NCI-H2227 (cell line): ENCODE measurements around the gene PALS2.

Experiments used
- DNase-seq: peaks from one replicate; lab custom pipeline; 2025; ENCODE audit not compliant: unreplicated experiment; lab: John Stamatoyannopoulos, UW

The PALS2 gene, protein sequence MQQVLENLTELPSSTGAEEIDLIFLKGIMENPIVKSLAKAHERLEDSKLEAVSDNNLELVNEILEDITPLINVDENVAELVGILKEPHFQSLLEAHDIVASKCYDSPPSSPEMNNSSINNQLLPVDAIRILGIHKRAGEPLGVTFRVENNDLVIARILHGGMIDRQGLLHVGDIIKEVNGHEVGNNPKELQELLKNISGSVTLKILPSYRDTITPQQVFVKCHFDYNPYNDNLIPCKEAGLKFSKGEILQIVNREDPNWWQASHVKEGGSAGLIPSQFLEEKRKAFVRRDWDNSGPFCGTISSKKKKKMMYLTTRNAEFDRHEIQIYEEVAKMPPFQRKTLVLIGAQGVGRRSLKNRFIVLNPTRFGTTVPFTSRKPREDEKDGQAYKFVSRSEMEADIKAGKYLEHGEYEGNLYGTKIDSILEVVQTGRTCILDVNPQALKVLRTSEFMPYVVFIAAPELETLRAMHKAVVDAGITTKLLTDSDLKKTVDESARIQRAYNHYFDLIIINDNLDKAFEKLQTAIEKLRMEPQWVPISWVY

DNA sequence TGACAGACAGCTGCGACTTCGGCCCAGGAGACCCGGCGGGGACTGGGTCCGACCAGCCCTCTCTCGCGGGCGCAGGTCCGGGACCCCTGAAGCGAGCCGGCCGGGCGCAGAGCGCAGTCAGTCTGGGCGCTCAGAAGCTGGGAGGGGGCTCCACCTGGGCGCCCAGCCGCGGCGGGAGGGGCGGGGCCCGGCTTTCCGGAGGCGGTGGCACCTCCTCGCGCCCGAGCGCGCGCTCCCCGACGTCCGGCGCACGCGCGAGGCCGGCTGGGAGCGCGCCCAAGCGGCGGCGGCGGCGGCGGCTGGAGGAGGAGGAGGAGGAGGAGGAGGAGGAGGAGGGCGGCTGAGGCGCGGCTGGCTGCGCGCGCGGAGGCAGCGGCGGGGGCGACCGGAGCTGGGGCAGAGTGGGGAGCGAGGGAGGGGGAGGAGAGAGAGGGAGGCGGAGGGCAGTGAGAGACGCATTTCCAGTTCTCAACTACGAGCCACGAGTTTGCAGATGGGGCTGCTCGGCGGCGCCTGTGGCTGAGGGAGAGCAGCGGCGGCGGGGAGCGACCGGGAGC lies at the start of gene PALS2:
Gene PALS2, plus strand, starts transcription at position 456 of the 557 bp plus-strand sequence. CDS start 50,216 bp downstream, outside the sequence.
- peak; percentile 60 for DNase-seq

DNA sequence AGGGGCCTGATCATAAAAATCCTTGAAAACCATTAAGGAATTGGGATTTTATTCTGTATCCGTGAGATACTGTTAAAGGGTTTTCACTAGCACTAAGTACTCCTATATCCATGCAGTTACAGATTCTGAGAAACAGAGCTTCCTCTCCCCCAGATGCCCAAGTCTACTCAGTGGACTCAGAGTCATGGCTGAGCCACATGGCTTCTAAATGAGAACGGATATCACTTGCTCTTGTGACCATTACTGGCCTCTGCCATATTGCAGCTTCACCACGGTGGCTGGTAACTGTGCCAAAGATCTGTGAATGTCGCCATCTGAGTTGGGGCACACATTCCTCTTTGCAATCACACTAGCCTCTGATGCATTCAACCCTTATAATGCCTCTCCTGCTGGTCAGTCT lies 42.0 kb upstream of the PALS2 start:
- DNase-seq: no peak

DNA sequence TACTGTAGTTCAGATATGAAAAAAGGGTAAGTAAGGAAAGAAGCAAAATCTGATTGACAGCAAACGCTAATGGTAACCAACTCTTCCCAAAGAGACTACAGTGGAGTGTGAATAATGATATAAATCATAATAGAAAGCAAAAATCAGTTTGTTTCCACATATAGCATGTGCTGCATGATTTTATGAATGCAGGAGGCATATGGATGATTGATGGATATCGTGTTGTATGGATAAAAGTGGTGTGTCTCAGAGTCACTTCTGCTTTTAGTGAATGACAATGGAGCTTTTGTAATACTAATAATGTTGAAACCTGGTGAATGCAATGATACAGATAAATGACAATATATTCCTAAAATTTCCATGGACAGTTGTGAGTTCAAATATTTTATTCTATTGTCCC lies 36.6 kb upstream of the PALS2 start:
- no peak for DNase-seq

DNA sequence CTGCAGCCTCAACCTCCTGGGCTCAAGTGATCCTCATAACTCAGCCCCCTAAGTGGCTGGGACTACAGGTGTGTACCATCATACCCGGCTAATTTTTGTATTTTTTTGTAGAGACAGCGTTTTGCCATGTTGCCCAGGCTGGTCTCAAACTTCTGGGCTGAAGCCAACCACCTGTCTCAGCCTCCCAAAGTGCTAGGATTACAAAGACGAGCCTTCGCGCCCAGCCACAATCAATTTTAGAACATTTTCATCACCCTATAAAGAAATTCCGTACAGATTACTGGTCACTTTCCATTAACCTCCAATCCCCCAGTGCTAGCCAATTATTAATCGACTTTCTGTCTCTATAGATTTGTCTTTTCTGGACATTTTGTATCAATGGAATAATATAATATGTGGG lies 32.3 kb upstream of the PALS2 start:
- no peak for DNase-seq

DNA sequence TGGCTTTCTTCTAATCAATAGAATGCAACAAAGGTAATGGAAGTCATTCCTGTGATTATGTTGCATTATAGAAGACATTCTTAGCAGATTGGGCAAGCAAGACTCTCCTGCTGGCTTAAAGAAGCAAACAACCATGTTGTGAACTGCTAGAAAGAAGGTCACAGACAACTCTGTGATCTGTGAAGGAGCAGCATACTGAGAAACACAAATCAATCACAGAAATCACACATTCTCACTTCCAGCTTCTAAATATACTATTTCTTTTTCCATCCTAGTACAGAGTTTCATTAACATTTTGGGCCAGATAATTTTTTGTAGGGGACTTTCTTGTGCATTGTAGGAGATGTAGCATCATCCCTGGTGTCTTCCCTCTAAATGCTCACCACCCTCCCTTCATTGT lies 28.0 kb upstream of the PALS2 start:
- DNase-seq: no peak

DNA sequence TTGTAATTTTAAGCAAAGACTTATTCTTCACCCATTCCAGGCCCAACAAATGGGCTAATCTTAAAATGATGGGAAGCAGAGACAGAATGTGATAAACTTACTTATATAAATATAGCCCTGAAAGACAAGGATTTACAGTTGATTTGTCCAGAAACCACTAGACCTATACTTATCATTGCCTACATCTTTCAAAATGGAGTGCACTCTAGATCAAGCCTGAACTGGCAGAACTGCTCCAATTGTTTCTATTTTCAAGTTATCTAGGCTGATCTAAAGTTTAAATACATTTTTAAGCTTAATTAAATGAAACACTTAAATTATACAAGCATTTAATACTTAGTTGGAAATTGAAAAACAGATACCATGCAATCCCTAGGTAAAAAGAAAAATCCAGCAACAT lies 24.9 kb upstream of the PALS2 start:
- no peak for DNase-seq

DNA sequence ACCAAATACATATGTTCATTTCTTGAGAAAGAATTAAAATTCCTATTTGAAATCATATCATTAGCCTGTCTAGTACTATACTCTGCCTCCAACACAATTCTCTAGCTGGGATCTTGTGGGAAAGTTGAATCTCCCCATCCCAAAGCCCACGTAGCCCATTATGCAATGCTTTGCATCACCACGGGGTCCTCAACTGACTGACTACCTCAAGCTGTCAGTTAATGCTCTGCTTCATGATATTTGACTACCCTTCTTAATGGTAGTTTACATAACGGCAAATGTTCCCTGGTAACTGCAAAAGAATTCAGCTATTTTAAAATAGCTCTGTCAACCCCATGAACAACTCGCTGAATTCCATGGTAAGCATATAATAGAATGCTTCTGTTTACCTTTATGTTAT lies 23.3 kb upstream of the PALS2 start:
- DNase-seq: no peak

DNA sequence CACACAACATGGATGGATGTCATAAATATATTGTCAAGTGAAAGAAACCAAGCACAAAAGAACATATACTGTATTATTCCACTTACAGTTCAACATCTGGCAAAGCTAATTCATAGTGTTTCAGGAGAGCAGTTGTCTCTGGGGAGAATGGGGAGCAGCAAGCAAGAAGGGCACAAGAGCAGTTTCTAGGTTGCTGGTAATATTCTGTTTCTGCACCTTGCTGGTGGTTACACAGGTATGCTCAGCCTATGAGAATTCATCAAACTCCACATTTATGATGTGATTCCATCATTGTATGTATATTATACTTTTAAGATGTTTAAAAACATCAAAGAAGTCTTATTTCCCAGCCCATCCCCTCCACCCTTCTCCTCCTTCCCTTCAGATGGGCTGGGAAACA lies 18.1 kb upstream of the PALS2 start:
- no peak for DNase-seq

DNA sequence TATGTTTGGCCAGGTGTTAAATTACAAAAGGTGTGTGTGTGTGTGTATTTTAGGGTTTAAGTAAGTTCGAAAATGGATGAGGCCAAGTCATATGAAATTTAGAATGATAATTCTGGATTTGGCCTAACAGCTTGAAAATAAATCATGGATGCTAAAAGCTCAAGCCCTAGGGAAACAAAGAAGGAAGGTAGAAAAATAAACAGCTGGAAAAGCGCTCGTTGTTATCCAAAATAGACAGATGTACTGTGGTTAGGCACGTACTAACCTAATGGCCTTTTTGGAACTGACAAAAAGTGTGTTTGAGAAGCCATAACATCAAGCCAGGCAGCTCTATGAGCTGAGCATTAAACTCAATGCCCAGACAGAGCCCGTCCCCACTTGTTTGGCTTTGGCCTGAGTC lies 17.5 kb upstream of the PALS2 start:
- DNase-seq: no peak

DNA sequence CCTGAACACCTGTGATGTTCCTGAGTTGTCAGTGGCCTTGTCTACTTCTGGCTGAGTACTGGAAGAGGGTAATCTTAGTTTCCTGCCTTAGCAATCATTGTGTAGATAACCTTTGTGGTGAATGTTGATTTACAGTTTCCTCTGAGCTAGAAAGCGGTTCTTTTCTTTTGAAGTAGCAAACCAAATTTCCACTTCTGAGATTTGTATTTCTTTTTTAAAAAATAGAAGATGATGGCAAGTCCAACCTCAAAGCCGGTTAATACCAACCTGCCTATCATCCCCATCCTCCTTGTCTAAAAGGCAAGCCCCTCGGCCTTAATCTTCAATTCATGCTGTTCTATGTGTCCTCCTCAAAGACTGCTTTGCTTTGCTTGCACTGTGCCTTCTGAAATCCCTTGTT lies 12.5 kb upstream of the PALS2 start:
- no peak for DNase-seq

DNA sequence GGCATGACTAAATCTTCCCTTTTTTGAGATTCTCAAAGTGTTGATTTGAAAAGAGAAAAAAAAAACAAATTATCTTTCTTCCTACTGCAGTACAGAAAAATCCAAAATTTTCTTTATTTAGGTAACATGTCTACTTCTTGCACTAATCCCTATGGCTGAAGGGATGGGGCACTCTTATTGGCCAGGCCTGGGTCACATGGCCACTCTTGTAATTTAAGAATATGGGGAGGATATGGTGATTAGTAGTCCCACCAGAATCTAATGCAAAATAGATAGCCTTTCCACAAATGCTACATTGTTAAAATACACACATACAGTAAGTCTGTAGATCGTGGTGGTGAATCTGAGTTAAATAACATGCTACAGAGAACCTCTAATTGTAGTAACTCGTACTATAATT lies 7.0 kb upstream of the PALS2 start:
- no peak for DNase-seq

DNA sequence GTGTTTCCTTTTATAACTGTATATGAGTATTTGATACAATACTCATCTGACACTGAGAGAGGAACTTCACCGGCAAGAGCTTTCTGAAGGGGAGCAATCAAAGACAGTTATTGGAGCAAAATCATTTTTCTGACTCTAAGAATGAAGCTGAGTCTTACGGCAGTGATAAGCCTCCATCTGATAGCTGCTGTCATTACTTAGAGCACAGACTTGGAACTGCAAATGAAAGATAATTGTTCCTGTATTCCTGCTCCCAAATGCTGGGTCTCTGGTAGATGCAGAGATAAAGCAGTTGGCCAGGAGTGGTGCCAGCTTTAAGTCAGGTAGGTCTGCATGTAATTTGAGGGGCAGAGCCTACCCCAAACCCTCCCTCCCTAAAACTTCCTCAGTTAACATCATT lies 2.3 kb upstream of the PALS2 start:
- DNase-seq: no peak

DNA sequence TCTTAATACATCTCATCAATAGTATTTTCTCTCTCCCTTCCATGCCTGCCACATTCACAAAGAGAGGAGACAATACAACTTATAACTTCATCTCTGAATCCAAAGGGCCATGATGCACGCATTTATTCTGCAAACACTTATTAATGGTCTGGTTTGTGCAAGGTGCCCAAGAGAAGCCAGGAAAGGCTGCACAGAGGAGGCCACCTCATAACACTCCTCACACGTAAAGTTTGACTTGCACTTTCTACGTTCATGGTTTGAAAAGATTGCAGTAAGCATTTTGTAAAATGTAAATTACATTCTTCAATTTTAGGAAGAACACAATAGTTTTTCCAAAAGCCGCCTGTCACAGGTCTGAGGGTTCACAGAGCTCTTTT lies 1.2 kb upstream of the PALS2 start:
- DNase-seq: no peak

DNA sequence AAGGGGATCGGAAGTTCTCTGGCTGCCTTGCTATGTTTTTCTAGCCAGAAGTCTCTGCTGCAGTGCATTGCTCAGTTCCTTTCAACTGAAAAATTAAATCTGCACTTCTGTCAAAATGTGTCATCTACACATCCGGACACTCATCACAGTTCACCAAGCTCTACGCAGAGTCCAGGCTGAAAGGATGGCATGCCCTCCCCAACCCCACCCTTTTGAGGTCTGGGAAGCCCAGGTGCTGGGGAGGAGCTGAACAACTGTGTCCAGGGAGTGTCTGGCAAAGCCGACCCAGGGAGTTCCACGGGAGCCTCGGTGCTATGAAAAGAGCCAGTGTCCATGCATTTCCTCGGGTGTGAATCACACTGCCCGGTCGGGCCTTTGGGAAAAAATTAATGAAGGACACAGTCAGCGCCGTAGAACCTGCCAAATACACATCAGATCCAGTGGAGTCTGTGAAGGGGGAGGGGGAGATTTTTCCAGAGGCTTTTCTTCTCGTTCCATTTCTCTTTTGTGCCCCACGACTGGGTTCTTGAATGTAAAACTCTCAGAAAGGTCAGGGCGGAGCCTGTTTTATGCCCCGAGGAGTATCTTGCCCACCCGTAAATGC lies 757 bp upstream of the PALS2 start:
- no peak for DNase-seq

DNA sequence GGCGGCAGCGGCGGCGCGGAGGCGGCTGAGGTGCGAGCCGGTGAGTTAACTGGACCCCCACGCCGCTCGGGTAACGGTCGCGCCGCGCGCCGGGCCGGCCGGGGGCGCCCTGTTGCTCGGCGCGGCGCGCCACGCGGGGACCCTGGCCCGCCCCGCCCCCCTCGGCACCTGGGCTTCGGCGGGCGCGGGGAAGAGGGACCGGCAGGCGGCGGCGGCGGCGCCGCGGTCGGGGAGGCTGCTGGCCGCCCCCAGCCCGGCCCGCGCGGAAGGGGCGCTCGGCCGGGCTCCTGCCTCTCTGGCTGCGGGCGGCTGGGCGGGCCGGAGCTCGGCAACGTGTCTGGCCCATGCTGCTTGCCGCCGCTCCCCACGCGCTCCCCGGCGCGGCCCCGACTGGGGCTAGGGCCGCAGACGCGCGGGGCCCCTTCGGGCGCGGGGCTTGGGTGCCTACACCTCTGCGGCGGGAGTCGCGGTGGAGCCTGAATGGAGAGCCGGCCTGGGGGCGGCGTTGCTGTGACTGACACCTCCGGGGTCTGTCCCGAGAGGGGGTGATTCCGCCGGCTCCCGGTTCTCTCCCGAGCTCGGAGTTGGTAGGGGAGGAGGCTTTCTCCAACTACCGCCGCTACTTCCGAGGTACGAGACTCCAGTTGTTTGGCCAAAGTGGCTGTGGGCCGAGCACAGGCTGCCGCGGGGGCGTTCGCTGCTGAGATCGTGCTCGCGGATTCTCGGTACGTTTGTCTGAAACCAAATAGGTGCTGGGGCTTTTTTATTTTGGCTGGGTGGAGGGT lies 494 bp downstream of the PALS2 start:
- peak; percentile 40 for DNase-seq

DNA sequence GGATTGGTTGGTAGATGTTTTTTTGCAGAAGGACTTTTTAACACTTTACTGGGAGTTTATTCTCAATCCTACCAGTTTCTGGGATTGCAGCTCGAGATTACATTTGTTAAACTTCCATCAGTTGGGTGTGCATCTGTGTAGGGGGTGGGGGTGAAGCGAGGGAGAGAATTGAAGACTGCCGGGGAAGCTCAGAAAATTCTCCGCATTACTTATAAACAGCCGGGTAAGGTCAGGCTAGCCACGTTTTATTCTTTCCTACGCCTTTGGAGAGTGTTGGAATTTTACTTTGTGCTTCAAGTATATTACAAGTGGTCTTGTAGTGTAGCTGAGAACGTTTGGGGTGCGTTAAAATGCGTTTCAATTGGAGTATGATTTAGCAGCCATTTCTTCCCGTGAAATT lies 1.1 kb downstream of the PALS2 start:
- no peak for DNase-seq

DNA sequence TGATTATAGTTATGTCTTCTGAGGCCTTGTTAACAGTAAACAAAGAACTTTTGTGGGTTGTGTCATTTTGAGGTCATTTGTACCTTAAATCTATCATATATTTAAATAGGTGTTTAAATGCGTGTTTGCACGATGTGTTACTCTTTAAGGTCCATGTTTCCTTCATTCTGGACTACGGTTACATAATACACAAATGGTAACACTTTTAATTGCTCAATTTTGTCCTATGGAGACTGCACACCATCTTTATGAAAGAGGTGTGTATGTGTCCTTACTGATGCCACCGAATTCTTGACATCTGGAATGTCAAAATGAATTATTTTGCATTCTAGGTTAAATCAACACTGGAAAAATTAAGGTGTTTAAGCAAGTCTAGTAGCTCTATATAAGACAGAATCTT lies 1.7 kb downstream of the PALS2 start:
- no peak for DNase-seq

DNA sequence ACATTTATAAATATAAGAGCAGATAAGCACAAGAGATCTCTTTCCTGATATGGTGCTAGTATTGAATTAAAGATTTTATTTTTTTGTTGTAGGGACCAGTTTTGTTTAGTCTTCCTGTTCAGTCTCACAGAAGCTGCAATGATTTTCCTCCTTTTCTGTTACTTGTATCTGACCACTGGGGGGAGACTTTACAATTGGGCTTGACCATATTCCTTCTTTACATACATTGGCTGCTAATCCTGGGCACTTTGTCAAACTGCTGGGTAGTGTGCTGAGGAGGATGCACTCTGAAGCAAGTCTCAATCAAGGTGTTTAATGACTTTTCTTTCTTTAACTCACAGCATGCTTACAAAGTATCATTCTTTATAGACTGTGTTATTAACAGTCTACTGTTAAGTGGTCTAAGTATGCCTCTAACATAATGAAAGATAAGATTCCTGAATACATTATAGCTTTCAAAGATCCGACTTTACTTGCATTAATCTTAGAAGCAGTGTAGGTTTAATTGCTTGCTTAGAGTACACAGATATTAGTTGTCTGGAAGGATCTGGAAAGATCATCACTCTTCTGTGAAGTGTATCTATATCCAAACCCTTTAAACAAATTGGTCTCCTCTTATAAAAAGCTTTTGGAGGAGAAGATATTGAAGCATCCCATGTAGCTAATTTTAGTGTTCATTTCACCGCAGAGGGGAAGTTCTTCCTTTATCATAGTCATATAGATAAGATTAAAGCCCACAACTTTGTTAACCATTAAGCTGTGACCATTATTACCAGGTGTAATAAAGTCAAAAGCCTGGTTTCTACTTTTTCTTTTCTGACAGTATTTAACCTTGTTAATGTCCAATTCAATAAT lies 3.1 kb downstream of the PALS2 start:
- peak; percentile 18 for DNase-seq

DNA sequence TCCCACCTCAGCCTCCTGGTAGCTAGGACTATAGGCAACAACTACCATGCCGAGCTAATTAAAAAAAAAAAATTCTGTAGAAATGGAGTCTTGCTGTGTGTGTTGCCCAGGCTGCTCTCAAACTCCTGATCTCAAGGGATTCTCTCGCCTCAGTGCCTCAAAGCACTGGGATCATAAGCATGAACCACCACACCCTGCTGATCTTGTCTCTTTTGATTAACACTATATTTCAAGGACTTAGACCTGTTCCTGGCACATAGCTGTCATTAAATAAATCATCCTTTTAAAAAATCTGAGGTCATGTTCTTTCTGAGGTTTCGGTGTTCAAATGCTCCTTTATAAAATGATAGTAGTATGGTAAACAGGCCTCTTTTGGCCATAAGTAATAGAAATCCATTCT lies 4.8 kb downstream of the PALS2 start:
- DNase-seq: no peak

DNA sequence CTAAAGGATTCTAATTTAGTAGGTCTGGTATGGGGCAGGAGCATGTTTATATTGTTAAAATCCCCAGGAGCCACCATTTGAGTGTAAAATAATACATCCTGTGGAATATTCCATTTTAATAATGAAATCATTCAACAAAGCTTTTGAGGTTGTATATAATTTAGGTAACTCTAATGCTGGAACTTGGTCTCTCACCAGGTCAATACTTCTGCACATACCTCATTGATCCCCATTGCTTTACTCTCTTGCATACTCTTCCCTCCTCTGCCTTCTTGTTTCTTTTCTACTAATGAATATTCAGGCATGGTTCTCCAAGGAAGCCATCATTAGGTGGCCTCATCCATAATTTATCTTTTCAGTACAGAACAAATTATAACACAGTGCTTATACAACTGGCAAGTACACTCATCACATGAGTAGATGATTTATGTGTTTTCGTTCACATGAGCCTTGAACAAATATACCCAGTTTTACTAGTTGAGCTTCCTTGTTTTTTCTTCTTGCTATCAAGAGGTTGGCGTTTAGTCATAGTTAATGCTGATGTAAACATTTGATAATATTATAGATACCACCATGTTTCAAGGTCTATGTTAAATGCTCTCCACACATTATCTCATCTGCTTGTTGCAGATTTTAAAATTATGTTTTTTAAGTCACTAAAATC lies 7.2 kb downstream of the PALS2 start:
- DNase-seq: no peak
